Measurements from ENCODE around the gene TOMM20L. TPM values are rescaled to one million over a fixed set of nuclear protein-coding genes. Genes with fewer than 3 reads are reported as not detected.

TOMM20L gene
- total and polyA plus RNA-seq, 2 of the 13 experiments (the other 11 are each of a cell fraction or from before 2014, with no cell fraction given) = 0.46 TPM; not detected in 1

DNA sequence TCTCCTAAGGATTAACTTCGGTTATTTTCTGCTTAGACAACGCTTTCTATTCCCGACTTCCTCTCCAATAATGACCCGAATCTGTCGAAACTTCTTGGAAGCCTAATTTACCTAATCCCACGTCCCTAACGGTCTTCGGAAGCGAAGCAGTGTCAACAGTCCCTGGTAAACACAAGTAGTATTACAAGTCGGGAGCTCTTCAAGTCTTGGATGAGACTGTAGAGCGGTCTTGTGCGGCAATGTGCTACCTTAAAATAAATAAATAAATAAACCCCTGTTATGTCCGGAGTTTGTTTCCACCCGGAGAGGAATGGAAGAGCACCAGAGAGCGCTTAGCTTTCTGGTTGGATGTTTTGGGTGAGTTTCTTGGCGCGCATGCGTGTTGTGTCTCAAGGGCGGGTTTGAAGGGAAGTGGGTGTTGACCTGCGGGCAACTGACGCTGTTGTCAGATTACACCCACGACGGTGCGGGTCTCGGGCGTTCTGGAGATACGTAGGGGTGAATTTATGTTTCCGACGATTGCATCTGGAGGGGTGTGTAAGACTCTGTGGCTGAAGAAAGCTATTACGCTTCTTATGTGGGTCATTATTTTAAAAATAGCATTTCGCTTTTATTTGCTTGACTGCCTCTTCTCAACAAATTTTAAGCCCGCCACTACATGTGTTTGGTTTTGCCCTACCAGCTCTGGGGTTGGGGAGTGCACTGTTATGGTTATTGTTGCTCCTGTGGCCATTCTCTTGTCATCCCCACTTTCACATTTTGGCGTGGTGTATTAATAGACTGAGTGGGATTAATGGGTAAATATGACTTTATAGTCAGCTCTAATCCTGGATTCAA, 31.8 kb downstream of the TOMM20L start, which contains the start of the genes KIAA0586 and TIMM9 (continued):
- no peak for TF ChIP-seq ZNF562 (CRISPR knock-in tag; IDR thresholded peaks at IDR 0.05; ENCODE audit: borderline replicate concordance)
- TF ChIP-seq, protein P1, sequence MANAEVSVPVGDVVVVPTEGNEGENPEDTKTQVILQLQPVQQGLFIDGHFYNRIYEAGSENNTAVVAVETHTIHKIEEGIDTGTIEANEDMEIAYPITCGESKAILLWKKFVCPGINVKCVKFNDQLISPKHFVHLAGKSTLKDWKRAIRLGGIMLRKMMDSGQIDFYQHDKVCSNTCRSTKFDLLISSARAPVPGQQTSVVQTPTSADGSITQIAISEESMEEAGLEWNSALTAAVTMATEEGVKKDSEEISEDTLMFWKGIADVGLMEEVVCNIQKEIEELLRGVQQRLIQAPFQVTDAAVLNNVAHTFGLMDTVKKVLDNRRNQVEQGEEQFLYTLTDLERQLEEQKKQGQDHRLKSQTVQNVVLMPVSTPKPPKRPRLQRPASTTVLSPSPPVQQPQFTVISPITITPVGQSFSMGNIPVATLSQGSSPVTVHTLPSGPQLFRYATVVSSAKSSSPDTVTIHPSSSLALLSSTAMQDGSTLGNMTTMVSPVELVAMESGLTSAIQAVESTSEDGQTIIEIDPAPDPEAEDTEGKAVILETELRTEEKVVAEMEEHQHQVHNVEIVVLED (CRISPR knock-in tag; IDR thresholded peaks at IDR 0.05; ENCODE audit: borderline replicate concordance) = no peak; the same call in 1 of the 2 replicates
- TF ChIP-seq, protein P2, sequence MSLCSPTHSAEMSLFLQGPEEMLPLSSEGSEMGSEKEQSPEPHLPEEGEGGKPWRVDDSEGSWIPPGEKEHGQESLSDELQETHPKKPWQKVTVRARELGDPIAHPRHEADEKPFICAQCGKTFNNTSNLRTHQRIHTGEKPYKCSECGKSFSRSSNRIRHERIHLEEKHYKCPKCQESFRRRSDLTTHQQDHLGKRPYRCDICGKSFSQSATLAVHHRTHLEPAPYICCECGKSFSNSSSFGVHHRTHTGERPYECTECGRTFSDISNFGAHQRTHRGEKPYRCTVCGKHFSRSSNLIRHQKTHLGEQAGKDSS (CRISPR knock-in tag; IDR thresholded peaks at IDR 0.05; ENCODE audit: borderline replicate concordance, low read depth) = no peak
- peak; percentile 96 for TF ChIP-seq KMT2B (CRISPR knock-in tag; IDR thresholded peaks at IDR 0.05)
- 0 out of 2 replicates have a peak, but pooled peaks have one; percentile 6 for TF ChIP-seq TSC22D2 (CRISPR knock-in tag; IDR thresholded peaks at IDR 0.05; ENCODE audit: borderline replicate concordance)
- TF ChIP-seq, protein P3, sequence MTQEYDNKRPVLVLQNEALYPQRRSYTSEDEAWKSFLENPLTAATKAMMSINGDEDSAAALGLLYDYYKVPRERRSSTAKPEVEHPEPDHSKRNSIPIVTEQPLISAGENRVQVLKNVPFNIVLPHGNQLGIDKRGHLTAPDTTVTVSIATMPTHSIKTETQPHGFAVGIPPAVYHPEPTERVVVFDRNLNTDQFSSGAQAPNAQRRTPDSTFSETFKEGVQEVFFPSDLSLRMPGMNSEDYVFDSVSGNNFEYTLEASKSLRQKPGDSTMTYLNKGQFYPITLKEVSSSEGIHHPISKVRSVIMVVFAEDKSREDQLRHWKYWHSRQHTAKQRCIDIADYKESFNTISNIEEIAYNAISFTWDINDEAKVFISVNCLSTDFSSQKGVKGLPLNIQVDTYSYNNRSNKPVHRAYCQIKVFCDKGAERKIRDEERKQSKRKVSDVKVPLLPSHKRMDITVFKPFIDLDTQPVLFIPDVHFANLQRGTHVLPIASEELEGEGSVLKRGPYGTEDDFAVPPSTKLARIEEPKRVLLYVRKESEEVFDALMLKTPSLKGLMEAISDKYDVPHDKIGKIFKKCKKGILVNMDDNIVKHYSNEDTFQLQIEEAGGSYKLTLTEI (CRISPR knock-in tag; conservative IDR thresholded peaks at IDR 0.05) = no peak
- no peak for TF ChIP-seq ZNF143 (CRISPR knock-in tag; IDR thresholded peaks at IDR 0.05)
- TF ChIP-seq, protein P4, sequence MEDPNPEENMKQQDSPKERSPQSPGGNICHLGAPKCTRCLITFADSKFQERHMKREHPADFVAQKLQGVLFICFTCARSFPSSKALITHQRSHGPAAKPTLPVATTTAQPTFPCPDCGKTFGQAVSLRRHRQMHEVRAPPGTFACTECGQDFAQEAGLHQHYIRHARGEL (CRISPR knock-in tag; IDR thresholded peaks at IDR 0.05) = no peak
- no peak for TF ChIP-seq SMYD3 (CRISPR knock-in tag; IDR thresholded peaks at IDR 0.05)
- no peak for TF ChIP-seq NR2F2 (IDR thresholded peaks at IDR 0.05; ENCODE audit: borderline replicate concordance, low read depth)
- TF ChIP-seq, protein P5, sequence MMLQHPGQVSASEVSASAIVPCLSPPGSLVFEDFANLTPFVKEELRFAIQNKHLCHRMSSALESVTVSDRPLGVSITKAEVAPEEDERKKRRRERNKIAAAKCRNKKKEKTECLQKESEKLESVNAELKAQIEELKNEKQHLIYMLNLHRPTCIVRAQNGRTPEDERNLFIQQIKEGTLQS (CRISPR knock-in tag; IDR thresholded peaks at IDR 0.05) = no peak; the same call in 1 of the 2 replicates
- TF ChIP-seq, protein P6, sequence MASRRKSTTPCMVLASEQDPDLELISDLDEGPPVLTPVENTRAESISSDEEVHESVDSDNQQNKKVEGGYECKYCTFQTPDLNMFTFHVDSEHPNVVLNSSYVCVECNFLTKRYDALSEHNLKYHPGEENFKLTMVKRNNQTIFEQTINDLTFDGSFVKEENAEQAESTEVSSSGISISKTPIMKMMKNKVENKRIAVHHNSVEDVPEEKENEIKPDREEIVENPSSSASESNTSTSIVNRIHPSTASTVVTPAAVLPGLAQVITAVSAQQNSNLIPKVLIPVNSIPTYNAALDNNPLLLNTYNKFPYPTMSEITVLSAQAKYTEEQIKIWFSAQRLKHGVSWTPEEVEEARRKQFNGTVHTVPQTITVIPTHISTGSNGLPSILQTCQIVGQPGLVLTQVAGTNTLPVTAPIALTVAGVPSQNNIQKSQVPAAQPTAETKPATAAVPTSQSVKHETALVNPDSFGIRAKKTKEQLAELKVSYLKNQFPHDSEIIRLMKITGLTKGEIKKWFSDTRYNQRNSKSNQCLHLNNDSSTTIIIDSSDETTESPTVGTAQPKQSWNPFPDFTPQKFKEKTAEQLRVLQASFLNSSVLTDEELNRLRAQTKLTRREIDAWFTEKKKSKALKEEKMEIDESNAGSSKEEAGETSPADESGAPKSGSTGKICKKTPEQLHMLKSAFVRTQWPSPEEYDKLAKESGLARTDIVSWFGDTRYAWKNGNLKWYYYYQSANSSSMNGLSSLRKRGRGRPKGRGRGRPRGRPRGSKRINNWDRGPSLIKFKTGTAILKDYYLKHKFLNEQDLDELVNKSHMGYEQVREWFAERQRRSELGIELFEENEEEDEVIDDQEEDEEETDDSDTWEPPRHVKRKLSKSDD (CRISPR knock-in tag; IDR thresholded peaks at IDR 0.05; ENCODE audit: low read depth) = no peak
- TF ChIP-seq EZH2 (conservative IDR thresholded peaks at IDR 0.05; ENCODE audit: low read depth, low read length) = no peak
- no peak for TF ChIP-seq SMC3 (IDR thresholded peaks at IDR 0.05; ENCODE audit: low read length)
- TF ChIP-seq ZNF772 (CRISPR knock-in tag; IDR thresholded peaks at IDR 0.05) = peak; percentile 35
- TF ChIP-seq MXD4 (CRISPR knock-in tag; IDR thresholded peaks at IDR 0.05) = 0 out of 2 replicates have a peak, but pooled peaks have one; percentile 7
- no peak for TF ChIP-seq EEA1 (CRISPR knock-in tag; IDR thresholded peaks at IDR 0.05; ENCODE audit: borderline replicate concordance)
- TF ChIP-seq ZNF446 (CRISPR knock-in tag; IDR thresholded peaks at IDR 0.05) = no peak; the same call in 1 of the 2 replicates
- TF ChIP-seq FOXA1 (IDR thresholded peaks at IDR 0.05) = no peak
- TF ChIP-seq FOXA1 (CRISPR knock-in tag; IDR thresholded peaks at IDR 0.05) = peak; percentile 78
- no peak for TF ChIP-seq ZNF33A (CRISPR knock-in tag; IDR thresholded peaks at IDR 0.05; ENCODE audit: borderline replicate concordance)
- no peak; the same call in 1 of the 2 replicates for TF ChIP-seq NR2F6 (IDR thresholded peaks at IDR 0.05)
- no peak for TF ChIP-seq NR2F6 (CRISPR knock-in tag; IDR thresholded peaks at IDR 0.05)

Data from HepG2 (cell line).